GM21619 (cell line): ENCODE results near the gene YEATS2.
A peak's percentile ranks its signal among the peaks of the same experiment; 100 is the strongest.
"Not testable (repeated sequence)": the region's sequence is repeated elsewhere in the genome, so short reads cannot be mapped to it uniquely, and the experiment has no call there.

Source experiments
- ATAC-seq: cut with Tn5 transposase; IDR thresholded peaks from one replicate; pipeline ENCODE4 v1.9.1; 2021; ENCODE audit not compliant: unreplicated experiment

YEATS2 gene

GRCh38 chr3:183711516-183711915 is 13.9 kb downstream of the YEATS2 start:
- no peak for ATAC-seq

- no peak for ATAC-seq
Measured at GRCh38 chr3:183714622-183715021, 17.0 kb downstream of the YEATS2 start.

DNA sequence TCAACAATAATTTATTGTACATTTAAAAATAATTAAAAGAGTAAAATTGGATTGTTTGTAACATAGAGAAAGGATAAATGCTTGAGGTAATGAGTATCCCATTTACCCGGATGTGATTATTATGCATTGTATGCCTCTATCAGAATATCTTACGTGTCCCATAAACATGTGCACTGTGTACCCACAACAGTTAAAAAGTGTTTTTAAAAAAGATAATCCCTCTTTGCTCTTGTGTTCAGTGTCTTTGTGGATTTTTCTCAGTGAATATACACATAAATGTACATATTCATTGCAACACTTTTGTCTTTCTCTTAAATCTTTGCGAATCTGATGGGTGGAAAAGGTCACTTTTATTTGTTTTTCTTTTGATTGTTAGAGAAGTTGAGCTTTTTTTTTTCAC is 20.4 kb downstream of the YEATS2 start:
- ATAC-seq: no peak

GRCh38 chr3:183725387-183725786 is 27.8 kb downstream of the YEATS2 start:
- no peak for ATAC-seq

- no peak for ATAC-seq
Measured at GRCh38 chr3:183728204-183728603, 30.6 kb downstream of the YEATS2 start.

DNA sequence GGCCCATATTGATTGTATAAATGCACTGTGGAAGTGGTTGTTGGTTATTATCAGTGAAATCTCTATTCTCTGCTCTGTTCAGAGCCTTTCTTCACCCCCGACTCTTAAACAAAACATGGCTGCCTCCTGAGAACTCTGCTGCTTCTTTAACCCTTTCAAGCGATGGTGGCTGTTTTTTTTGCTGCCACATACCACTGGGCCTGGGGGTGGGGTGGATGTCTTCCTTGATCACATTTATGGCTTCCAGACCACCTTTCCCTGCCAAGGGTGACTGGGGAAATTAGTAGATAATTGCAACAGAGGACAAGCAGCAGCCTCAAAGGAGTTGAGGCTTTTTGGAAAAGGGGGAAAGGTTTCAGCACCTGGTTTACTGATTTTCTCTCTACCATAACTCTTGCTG is 32.8 kb downstream of the YEATS2 start:
- ATAC-seq: no peak

GRCh38 chr3:183731611-183732010 is 34.0 kb downstream of the YEATS2 start:
- no peak for ATAC-seq

DNA sequence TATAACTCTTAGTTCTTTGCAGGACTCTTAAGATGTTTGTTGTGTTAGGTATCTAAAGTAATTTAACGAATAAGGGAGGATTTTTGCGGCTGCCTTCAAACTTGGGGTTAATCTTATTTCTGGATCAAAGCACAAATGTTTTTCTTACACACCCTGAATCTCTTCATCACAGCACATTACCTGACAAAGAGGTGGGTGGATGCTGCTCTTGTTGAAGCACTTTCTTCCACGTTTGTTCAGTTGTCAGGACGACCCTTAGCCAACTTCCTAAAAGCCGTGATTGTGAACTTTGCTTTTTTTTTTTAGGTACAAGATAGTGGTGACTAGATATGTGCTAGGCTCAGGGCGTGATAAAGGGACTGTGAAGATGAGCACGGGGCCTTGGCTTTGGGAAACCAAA is 36.0 kb downstream of the YEATS2 start:
- ATAC-seq: no peak

DNA sequence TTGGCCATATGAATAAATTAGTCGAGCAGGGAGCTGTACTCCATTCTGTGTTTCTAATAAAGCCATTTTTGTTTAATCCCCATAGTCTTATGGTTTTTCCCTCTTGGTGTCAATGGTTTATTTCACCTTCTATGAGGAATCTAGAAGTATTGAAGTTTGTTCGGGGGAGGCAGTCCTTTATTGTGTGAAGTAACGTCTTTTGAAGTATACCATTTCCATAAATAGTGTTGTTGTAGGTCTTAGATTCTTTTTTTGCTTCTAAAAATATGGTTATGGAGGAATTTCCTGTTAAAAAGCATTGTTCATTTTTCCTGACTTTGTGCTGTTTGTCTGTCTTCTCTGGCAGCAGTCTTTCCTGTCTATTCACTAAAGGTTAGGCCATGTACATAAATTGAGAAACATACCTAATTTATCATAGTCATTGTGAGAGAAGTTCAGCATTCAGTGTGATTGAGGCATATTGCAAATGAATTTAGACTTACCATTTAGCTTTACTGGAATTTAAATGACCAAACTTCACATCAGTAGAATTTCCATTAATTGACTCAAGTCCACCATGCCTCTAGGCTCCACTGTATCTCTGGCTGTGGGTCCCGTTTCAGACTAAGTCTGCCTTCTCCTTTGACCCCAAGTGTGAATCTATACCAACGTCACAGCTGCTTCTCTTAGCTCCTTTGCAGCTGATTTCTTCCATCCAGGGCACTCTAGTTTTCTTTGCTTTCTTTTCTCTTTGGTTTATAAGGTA is 37.3 kb downstream of the YEATS2 start:
- ATAC-seq: no peak

GRCh38 chr3:183737116-183737515 is 39.5 kb downstream of the YEATS2 start:
- ATAC-seq: no peak

DNA sequence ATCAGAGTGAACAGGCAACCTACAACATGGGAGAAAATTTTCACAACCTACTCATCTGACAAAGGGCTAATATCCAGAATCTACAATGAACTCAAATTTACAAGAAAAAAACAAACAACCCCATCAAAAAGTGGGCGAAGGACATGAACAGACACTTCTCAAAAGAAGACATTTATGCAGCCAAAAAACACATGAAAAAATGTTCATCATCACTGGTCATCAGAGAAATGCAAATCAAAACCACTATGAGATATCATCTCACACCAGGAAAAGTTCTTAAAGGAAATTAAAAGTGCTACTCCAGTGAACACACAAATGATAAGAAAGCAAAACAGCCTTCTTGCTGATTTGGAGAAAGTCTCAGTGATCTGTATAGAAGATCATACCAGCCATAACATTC is 42.6 kb downstream of the YEATS2 start:
- not testable (repeated sequence) for ATAC-seq

DNA sequence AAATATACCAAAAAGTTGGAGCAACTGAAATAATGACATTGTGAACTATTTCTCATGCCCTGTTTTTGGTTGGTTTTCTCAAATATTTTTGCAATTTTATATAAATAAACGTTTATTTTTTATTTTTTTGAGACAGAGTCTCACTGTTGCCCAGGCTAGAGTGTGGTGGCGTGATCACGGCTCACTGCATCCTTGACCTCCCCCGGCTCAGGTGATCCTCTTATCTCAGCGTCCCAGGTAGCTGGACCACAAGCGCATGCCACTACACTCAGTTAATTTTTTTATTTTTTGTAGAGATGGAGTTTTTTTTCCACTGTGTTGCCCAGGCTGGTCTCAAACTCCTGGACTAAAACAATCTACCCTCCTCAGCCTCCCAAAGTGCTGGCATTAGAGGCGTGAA is 45.6 kb downstream of the YEATS2 start:
- ATAC-seq: no peak

- ATAC-seq: no peak
Measured at GRCh38 chr3:183745300-183746098, 47.9 kb downstream of the YEATS2 start.

GRCh38 chr3:183754052-183754451 is 56.5 kb downstream of the YEATS2 start:
- ATAC-seq: no peak

DNA sequence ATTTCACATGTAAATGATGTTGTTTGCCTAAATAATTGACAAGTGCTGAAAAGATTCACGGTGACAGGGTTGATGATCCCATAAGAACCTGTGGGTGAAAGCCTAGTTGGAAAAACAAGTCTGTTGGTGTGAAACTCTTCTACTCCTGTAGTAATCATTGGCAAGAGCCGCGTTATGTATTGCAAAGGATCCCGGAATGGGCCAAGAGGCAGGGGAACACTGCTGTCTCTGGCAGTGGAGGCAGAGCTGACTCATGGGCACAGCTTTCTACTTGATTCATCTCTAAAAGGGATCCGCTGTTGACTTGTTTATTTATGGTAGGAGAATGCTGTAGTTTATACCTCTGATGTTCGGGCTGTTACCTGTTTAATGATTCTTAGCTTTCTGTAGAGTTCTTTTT is 64.7 kb downstream of the YEATS2 start:
- no peak for ATAC-seq

DNA sequence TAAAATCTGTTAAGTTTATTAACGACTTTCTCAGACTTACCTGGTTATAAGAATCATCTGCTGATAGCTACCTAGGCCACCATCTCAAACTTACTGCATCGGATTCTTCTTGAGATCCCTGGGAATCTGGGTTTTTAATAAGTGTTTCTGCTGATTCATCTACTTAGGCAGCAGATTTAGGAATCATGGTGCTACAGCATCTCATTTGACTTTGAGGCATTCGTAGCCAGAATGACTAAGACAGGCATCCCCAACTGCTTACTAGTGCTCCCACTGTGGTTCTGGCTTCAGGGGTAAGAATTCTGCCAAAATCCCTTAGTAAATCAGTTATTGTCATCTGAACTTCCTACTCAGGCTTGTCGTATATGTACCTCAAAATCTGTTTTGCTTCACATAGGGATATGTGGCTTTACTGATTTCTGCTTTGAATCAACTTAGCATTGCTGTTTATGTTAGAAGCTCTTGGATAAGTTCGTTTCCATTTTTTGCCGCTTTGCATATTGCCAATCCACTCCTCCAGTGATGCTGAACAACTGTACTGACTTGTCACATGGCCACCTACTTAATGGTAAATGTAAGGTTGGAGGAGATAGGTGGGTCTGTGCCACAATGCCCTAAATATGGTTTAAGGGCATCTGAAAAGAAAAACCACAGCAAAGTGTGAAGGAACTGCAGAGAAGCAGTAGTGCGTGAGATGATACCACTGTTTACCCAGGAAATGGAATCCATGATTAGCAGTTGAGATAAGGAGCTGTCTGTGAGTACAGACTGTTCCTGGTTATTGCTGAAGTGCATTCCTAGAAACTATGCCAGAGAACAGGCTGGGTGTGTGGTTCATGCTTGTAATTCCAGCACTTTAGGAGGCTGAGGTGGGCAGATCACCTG is 67.5 kb downstream of the YEATS2 start:
- no peak for ATAC-seq

GRCh38 chr3:183766107-183766506 is 68.5 kb downstream of the YEATS2 start:
- no peak for ATAC-seq

DNA sequence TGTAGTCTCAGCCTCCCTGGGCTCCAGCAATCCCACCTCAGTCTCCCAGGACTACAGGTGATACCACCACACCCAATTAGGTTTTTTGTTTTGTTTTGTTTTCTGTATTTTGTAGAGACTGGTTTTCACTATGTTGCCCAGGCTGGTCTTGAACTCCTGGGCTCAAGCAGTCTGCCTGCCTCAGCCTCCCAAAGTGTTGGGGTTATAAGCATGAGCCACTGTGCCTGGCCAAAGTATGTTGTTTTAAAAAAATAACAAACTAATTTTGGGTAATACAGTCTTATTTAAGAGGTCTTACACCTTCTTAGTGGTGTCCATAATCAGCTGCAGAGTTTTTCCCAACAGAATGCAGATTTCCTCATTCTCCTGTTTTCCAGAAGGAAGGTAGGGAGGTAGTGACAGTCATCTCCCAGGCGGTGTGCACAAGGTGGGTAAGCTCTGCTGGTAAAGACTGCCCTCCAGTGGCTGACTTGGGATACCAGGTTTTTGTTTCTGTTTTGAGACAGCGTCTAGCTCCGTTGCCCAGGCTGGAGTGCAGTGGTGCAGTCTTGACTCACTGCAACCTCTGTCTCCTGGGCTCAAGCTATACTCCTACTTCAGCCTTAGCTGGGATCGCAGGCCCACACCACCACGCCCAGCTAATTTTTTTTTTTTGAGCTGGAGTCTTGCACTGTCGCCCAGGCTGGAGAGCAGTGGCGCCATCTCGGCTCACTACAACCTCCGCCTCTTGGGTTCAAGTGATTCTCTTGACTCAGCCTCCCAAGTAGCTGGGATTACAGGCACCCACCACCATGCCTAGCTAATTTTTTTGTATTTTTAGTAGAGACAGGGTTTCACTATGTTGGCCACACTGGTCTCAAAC is 69.4 kb downstream of the YEATS2 start:
- ATAC-seq: peak; percentile 78

GRCh38 chr3:183768114-183768513 is 70.5 kb downstream of the YEATS2 start:
- no peak for ATAC-seq

DNA sequence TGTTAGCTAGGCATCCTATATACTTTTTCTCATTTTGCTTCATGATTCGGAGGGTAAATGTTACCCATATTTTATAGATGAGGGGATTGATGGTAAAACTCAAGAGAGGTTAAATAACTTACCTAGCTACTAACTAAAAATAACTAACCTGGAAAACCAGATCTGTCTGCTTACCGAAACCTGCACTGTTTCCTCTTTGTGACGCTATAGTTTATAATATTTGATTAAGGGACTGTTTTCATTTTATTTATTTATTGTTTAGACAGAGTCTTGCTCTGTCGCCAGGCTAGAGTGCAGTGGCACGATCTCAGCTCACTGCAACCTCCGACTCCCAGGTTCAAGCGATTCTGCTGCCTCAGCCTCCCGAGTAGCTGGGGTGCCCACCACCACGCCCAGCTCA is 71.9 kb downstream of the YEATS2 start:
- ATAC-seq: no peak

DNA sequence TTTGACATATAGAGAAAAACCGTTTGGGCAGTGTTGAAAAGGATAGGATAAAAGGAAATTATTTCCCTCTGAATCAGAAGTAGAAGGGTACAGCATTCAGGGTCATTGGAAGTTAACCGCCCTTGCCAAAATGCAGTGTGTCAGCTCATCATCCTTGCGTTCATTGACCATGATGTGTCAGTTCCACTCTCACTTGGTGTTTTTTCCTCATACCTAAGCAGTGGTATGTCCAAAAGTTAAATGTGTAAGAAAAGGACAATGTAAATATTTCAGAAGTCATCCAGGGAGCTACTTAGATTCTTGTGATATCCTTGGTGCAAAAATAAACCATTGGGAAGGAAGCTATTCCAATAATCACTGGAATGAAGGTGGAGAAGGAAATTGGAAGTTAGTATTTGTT is 77.0 kb downstream of the YEATS2 start:
- no peak for ATAC-seq
